B cell (primary cell): Measurements from ENCODE around the gene IQCB1.

Experiments used
- EZH2 ChIP-seq: IDR thresholded peaks from 2 replicates; pipeline ENCODE4 v1.6.1; 2012; ENCODE audit warnings: borderline replicate concordance, low read depth, mild to moderate bottlenecking, moderate library complexity, low read length; ENCODE audit not compliant: insufficient read depth, poor library complexity, severe bottlenecking
- TF ChIP-seq, protein P1 (sequence below): fragments of 200-600 bp; IDR thresholded peaks from one replicate; pipeline ENCODE4 v1.8.0; 2022; ENCODE audit warnings: antibody characterized with exemption, mild to moderate bottlenecking

DNA sequence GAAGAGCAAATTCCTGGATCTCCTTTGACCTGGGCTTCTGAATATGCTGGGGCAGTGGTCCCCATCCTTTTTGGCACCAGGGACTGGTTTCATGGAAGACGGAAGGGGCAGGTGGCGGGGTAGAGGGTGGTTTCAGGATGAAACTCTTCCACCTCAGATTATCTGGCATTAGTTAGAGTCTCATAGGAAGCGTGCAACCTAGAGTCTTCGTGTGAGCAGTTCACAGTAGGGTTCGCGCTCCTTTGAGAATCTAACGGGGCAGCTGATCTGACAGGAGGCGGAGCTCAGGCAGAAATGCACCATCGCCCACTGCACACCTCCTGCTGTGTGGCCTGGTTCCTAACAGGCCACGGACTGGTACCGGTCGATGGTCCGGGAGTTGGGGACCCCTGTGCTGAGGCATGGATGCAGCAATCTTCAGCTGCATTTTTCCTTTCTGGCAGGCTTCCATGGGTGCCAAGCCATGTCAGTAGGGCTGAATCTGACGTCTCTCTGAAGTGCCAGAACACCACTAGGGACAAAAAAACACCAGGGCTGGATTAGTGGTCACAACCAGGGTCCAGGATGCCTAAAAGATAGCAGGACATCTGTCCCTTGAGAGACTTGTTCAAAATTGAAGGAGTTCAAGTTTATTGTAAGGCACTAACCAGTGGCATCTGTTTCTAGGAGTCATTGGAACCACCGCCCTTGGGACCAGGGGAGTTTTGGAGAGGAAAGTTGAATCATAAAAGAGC, 76.9 kb downstream of the IQCB1 start:
- TF ChIP-seq, protein P1, sequence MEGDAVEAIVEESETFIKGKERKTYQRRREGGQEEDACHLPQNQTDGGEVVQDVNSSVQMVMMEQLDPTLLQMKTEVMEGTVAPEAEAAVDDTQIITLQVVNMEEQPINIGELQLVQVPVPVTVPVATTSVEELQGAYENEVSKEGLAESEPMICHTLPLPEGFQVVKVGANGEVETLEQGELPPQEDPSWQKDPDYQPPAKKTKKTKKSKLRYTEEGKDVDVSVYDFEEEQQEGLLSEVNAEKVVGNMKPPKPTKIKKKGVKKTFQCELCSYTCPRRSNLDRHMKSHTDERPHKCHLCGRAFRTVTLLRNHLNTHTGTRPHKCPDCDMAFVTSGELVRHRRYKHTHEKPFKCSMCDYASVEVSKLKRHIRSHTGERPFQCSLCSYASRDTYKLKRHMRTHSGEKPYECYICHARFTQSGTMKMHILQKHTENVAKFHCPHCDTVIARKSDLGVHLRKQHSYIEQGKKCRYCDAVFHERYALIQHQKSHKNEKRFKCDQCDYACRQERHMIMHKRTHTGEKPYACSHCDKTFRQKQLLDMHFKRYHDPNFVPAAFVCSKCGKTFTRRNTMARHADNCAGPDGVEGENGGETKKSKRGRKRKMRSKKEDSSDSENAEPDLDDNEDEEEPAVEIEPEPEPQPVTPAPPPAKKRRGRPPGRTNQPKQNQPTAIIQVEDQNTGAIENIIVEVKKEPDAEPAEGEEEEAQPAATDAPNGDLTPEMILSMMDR = no peak
- TF ChIP-seq EZH2 = no peak
